HepG2 (cell line): Measurements from ENCODE around the gene ATP1B2. TPM values are rescaled to one million over a fixed set of nuclear protein-coding genes. Genes with fewer than 3 reads are reported as not detected.

Experiments used
- BCL6 ChIP-seq: IDR thresholded peaks from 2 replicates; pipeline ENCODE4 v1.6.1; 2016; ENCODE audit warnings: missing genetic modification reagents, missing compliant biosample characterization
- CBX5 ChIP-seq: sonication (generic); formaldehyde crosslinking; IDR thresholded peaks from 2 replicates; pipeline ENCODE4 v1.4.0; 2020; ENCODE audit warnings: missing genetic modification reagents, borderline replicate concordance
- CSRNP1 ChIP-seq: sonication (generic); formaldehyde crosslinking; IDR thresholded peaks from 2 replicates; pipeline ENCODE4 v1.8.1; 2023; ENCODE audit warnings: mild to moderate bottlenecking, missing genetic modification reagents
- ELF4 ChIP-seq: sonication (generic); formaldehyde crosslinking; IDR thresholded peaks from 2 replicates; pipeline ENCODE4 v1.5.0; 2020; ENCODE audit warnings: missing genetic modification reagents, mild to moderate bottlenecking, moderate library complexity, borderline replicate concordance
- FOXJ3 ChIP-seq: sonication (generic); formaldehyde crosslinking; IDR thresholded peaks from 2 replicates; pipeline ENCODE4 v1.4.0; 2020; ENCODE audit warnings: missing genetic modification reagents, mild to moderate bottlenecking, borderline replicate concordance
- FOXO4 ChIP-seq: sonication (generic); formaldehyde crosslinking; conservative IDR thresholded peaks from 2 replicates; pipeline ENCODE4 v1.8.1; 2023; ENCODE audit warnings: missing genetic modification reagents
- HNRNPL ChIP-seq: fragments of 200-400 bp; formaldehyde crosslinking; IDR thresholded peaks from 2 replicates; pipeline ENCODE4 v1.6.1; 2017; ENCODE audit warnings: mild to moderate bottlenecking, low read depth, low read length
- JUND ChIP-seq: sonication (generic); formaldehyde crosslinking; IDR thresholded peaks from 2 replicates; pipeline ENCODE4 v1.8.0; 2022; ENCODE audit warnings: mild to moderate bottlenecking, missing genetic modification reagents
- KLF16 ChIP-seq, 2 experiments: sonication (generic) in 1 of 2; formaldehyde crosslinking in 1 of 2; IDR thresholded peaks; 2 replicates each; pipeline versions ENCODE4 v1.6.1 to v1.8.0; 2016 to 2023; ENCODE audit warnings: missing genetic modification reagents in 2 of 2, missing compliant biosample characterization in 1 of 2
- KMT2A ChIP-seq: sonication (generic); formaldehyde crosslinking; IDR thresholded peaks from 2 replicates; pipeline ENCODE4 v1.4.0; 2020; ENCODE audit warnings: missing genetic modification reagents
- MTA3 ChIP-seq: sonication (generic); formaldehyde crosslinking; IDR thresholded peaks from 2 replicates; pipeline ENCODE4 v1.4.0; 2020; ENCODE audit warnings: missing genetic modification reagents
- MTF1 ChIP-seq: sonication (generic); formaldehyde crosslinking; IDR thresholded peaks from 2 replicates; pipeline ENCODE4 v1.5.0; 2020; ENCODE audit warnings: missing genetic modification reagents
- POLR2AphosphoS5 ChIP-seq: IDR thresholded peaks from 2 replicates; pipeline ENCODE4 v1.6.1; 2012; ENCODE audit warnings: low read depth, low read length
- RARG ChIP-seq: sonication (generic); formaldehyde crosslinking; IDR thresholded peaks from 2 replicates; pipeline ENCODE4 v1.4.0; 2020; ENCODE audit warnings: low read depth, mild to moderate bottlenecking, missing genetic modification reagents
- RBM39 ChIP-seq: fragments of 200-400 bp; formaldehyde crosslinking; IDR thresholded peaks from one replicate; pipeline ENCODE4 v1.6.1; 2018; ENCODE audit warnings: antibody characterized with exemption, mild to moderate bottlenecking, low read depth, low read length; ENCODE audit not compliant: poor library complexity, severe bottlenecking
- SOX13 ChIP-seq, 3 experiments: fragments of 450-650 bp in 1 of 3; sonication (generic) in 1 of 3; formaldehyde crosslinking in 1 of 3; IDR thresholded peaks in 2 of 3; conservative IDR thresholded peaks in 1 of 3; 2 replicates each; pipeline versions ENCODE4 v1.5.0 to v1.6.1; 2016 to 2020; ENCODE audit warnings: antibody characterized with exemption in 1 of 3, mild to moderate bottlenecking in 1 of 3, missing compliant biosample characterization in 1 of 3, missing genetic modification reagents in 1 of 3, moderate library complexity in 1 of 3
- ZBTB26 ChIP-seq: IDR thresholded peaks from 2 replicates; pipeline ENCODE4 v1.6.1; 2016; ENCODE audit warnings: missing compliant biosample characterization, missing genetic modification reagents, borderline replicate concordance
- ZNF101 ChIP-seq: sonication (generic); formaldehyde crosslinking; IDR thresholded peaks from 2 replicates; pipeline ENCODE4 v1.4.0; 2020; ENCODE audit warnings: mild to moderate bottlenecking, low read depth, missing genetic modification reagents, borderline replicate concordance
- ZNF232 ChIP-seq: sonication (generic); formaldehyde crosslinking; IDR thresholded peaks from 2 replicates; pipeline ENCODE4 v1.4.0; 2020; ENCODE audit warnings: missing genetic modification reagents, borderline replicate concordance
- ZNF24 ChIP-seq: fragments of 450-650 bp; IDR thresholded peaks from 2 replicates; pipeline ENCODE4 v1.6.1; 2017; ENCODE audit warnings: antibody characterized with exemption, mild to moderate bottlenecking
- ZNF577 ChIP-seq: sonication (generic); formaldehyde crosslinking; IDR thresholded peaks from 2 replicates; pipeline ENCODE4 v1.4.0; 2020; ENCODE audit warnings: mild to moderate bottlenecking, low read depth, missing genetic modification reagents, borderline replicate concordance
- ZNF605 ChIP-seq: sonication (generic); formaldehyde crosslinking; IDR thresholded peaks from 2 replicates; pipeline ENCODE4 v1.8.0; 2022; ENCODE audit warnings: mild to moderate bottlenecking, missing genetic modification reagents
- ZNF615 ChIP-seq: sonication (generic); formaldehyde crosslinking; IDR thresholded peaks from 2 replicates; pipeline ENCODE4 v1.5.0; 2020; ENCODE audit warnings: mild to moderate bottlenecking, missing genetic modification reagents, borderline replicate concordance
- ZNF775 ChIP-seq: sonication (generic); formaldehyde crosslinking; IDR thresholded peaks from 2 replicates; pipeline ENCODE4 v1.4.0; 2020; ENCODE audit warnings: missing genetic modification reagents, mild to moderate bottlenecking, moderate library complexity, borderline replicate concordance
- ZNF790 ChIP-seq: sonication (generic); formaldehyde crosslinking; IDR thresholded peaks from 2 replicates; pipeline ENCODE4 v1.8.0; 2022; ENCODE audit warnings: missing genetic modification reagents, mild to moderate bottlenecking, borderline replicate concordance
- polyA plus RNA-seq, 8 experiments: library from polyadenylated mRNA; depleted of rRNA in 3 of 8; stranded (reverse) in 7 of 8; unstranded in 1 of 8; fragments of >200 nt; fragmentation: Illumina TruSeq in 4 of 8; extraction: Trizol in 4 of 8; gene quantifications; 2 replicates each; pipeline versions ENCODE4 v1.2.1 to v1.2.3, GENCODE V29; 2011 to 2016; ENCODE audit warnings: low read depth in 4 of 8, missing spikeins in 1 of 8, mixed read lengths in 1 of 8; ENCODE audit not compliant: insufficient read depth in 1 of 8
- total RNA-seq, 5 experiments: library from RNA; depleted of rRNA; stranded (reverse); fragments of >200 nt; fragmentation: Illumina TruSeq; extraction: Trizol; gene quantifications; 2 replicates each; pipeline ENCODE4 v1.2.3, GENCODE V29; 2016; ENCODE audit warnings: low read depth in 1 of 5

Gene ATP1B2
- total and polyA plus RNA-seq, 2 of the 13 experiments (the other 11 are each of a cell fraction or from before 2014, with no cell fraction given): not detected

- TF ChIP-seq FOXJ3 (CRISPR knock-in tag) (no peak), RBM39 (peak; percentile 45), POLR2AphosphoS5 (peak; percentile 96), ZNF101 (CRISPR knock-in tag) (no peak), ZNF615 (CRISPR knock-in tag) (no peak), JUND (CRISPR knock-in tag) (no peak), HNRNPL (no peak), CSRNP1 (CRISPR knock-in tag) (0 out of 2 replicates have a peak, but pooled peaks have one; percentile 25), BCL6 (CRISPR knock-in tag) (no peak), MTF1 (no peak), ZNF605 (CRISPR knock-in tag) (no peak; the same call in 1 of the 2 replicates), SOX13 (IDR thresholded peaks at IDR 0.05) (no peak), SOX13 (CRISPR knock-in tag; conservative IDR thresholded peaks at IDR 0.05 in 1 of 2, IDR thresholded peaks at IDR 0.05 in 1 of 2) (peak in 1 of 2 experiments; percentile 29; a peak in 1 of 4 replicates), MTA3 (CRISPR knock-in tag) (no peak), CBX5 (peak; percentile 32; the same call in 1 of the 2 replicates), FOXO4 (no peak), RARG (no peak), ZNF775 (CRISPR knock-in tag) (no peak; the same call in 1 of the 2 replicates), KLF16 (CRISPR knock-in tag; IDR thresholded peaks at IDR 0.05) (peak in 1 of 2 experiments; percentile 42; a peak in 1 of 4 replicates), KMT2A (CRISPR knock-in tag) (no peak), ZNF232 (CRISPR knock-in tag) (peak; percentile 40; the same call in 1 of the 2 replicates), ZBTB26 (CRISPR knock-in tag) (no peak), ZNF24 (no peak), ZNF790 (peak; percentile 77; the same call in 1 of the 2 replicates), ELF4 (CRISPR knock-in tag) (no peak), ZNF577 (CRISPR knock-in tag) (no peak)
Measured at GRCh38 chr17:7687072-7687907, 36.6 kb downstream of the ATP1B2 start, which contains the start of gene TP53 (continued).
